GM23338 (cell line): ENCODE results near the gene PLEKHM2. TPM values are rescaled to one million over a fixed set of nuclear protein-coding genes. Genes with fewer than 3 reads are reported as not detected.
A peak's percentile ranks its signal among the peaks of the same experiment; 100 is the strongest.

Experiments
- ATAC-seq: fragments of 200-7000 bp; cut with Tn5 transposase; 3 replicates; pipeline ENCODE4 v1.9.1; 2020
- DNase-seq: peaks from one replicate; pipeline ENCODE4 v3.0.0-alpha.2; 2015; ENCODE audit warnings: low spot score
- H2AFZ ChIP-seq: fragments of 200-600 bp; sonication (generic); 2 replicates; pipeline ENCODE4 v1.8.0; 2016; ENCODE audit warnings: antibody characterized with exemption, mild to moderate bottlenecking, moderate library complexity
- H3F3A ChIP-seq: fragments of 200-600 bp; sonication (generic); replicated peaks from 2 replicates; pipeline ENCODE4 v1.8.0; 2017; ENCODE audit warnings: antibody characterized with exemption, mixed run types, low read depth
- H3K27ac ChIP-seq: fragments of 200-600 bp; sonication (generic); 2 replicates; pipeline ENCODE4 v1.6.1; 2016; ENCODE audit warnings: low read depth
- H3K27me3 ChIP-seq: fragments of 200-600 bp; sonication (generic); 2 replicates; pipeline ENCODE4 v1.8.0; 2016; ENCODE audit warnings: mild to moderate bottlenecking, mixed run types, moderate library complexity; ENCODE audit not compliant: insufficient read depth
- H3K36me3 ChIP-seq: fragments of 200-600 bp; sonication (generic); 2 replicates; pipeline ENCODE4 v1.8.0; 2016; ENCODE audit warnings: mild to moderate bottlenecking; ENCODE audit not compliant: insufficient read depth
- H3K4me1 ChIP-seq: fragments of 200-600 bp; sonication (generic); 2 replicates; pipeline ENCODE4 v1.8.0; 2016; ENCODE audit warnings: mild to moderate bottlenecking, moderate library complexity; ENCODE audit not compliant: insufficient read depth
- H3K4me2 ChIP-seq: fragments of 200-600 bp; sonication (generic); 2 replicates; pipeline ENCODE4 v1.7.1; 2017; ENCODE audit warnings: mixed run types
- H3K4me3 ChIP-seq: fragments of 200-600 bp; sonication (generic); 2 replicates; pipeline ENCODE4 v1.6.1; 2016; ENCODE audit warnings: mixed run types
- H3K79me2 ChIP-seq: fragments of 200-600 bp; sonication (generic); replicated peaks from 2 replicates; pipeline ENCODE4 v1.8.0; 2017; ENCODE audit warnings: mild to moderate bottlenecking; ENCODE audit not compliant: insufficient read depth
- H3K9me2 ChIP-seq: fragments of 200-600 bp; sonication (generic); 2 replicates; pipeline ENCODE4 v1.8.0; 2017; ENCODE audit not compliant: insufficient read depth
- H4K20me1 ChIP-seq: fragments of 200-600 bp; sonication (generic); replicated peaks from 2 replicates; pipeline ENCODE4 v1.8.0; 2017; ENCODE audit warnings: mild to moderate bottlenecking; ENCODE audit not compliant: insufficient read depth
- H3K27ac Mint-ChIP-seq: 2 replicates; pipeline ENCODE4 v1.8.0; 2020; ENCODE audit warnings: inconsistent platforms, mild to moderate bottlenecking, moderate library complexity, mixed read lengths
- H3K27me3 Mint-ChIP-seq: 3 replicates; pipeline ENCODE4 v1.8.0; 2022; ENCODE audit warnings: low read depth, mild to moderate bottlenecking, moderate library complexity, mixed read lengths, inconsistent platforms; ENCODE audit not compliant: insufficient read depth, poor library complexity
- H3K36me3 Mint-ChIP-seq: 3 replicates; pipeline ENCODE4 v1.8.0; 2021; ENCODE audit warnings: low read depth, mild to moderate bottlenecking, inconsistent platforms, moderate library complexity, mixed read lengths
- H3K4me1 Mint-ChIP-seq: 3 replicates; pipeline ENCODE4 v1.8.0; 2020; ENCODE audit warnings: mild to moderate bottlenecking, inconsistent platforms, mixed read lengths
- H3K4me3 Mint-ChIP-seq: 3 replicates; pipeline ENCODE4 v1.8.0; 2021; ENCODE audit warnings: moderate library complexity, mild to moderate bottlenecking, inconsistent platforms, mixed read lengths
- H3K9me3 Mint-ChIP-seq: 3 replicates; pipeline ENCODE4 v1.8.0; 2020; ENCODE audit warnings: moderate library complexity, mild to moderate bottlenecking, inconsistent platforms, mixed read lengths
- CREB1 ChIP-seq: fragments of 250-450 bp; sonication (Bioruptor Pico); IDR thresholded peaks from 2 replicates; pipeline ENCODE4 v1.5.0; 2020; ENCODE audit warnings: low read depth, mild to moderate bottlenecking, moderate library complexity
- CTCF ChIP-seq, 2 experiments: fragments of 200-600 bp in 1 of 2; sonication (generic) in 1 of 2; conservative IDR thresholded peaks; 2 replicates each; pipeline versions ENCODE4 v1.5.1 to v1.6.1; 2016 to 2017; ENCODE audit warnings: antibody characterized with exemption in 2 of 2, low read depth in 2 of 2, mild to moderate bottlenecking in 2 of 2, moderate library complexity in 1 of 2
- EZH2 ChIP-seq: fragments of 200-600 bp; sonication (generic); IDR thresholded peaks from one replicate; pipeline ENCODE4 v1.8.0; 2017; ENCODE audit warnings: antibody characterized with exemption, mild to moderate bottlenecking, low read depth; ENCODE audit not compliant: unreplicated experiment
- REST ChIP-seq: IDR thresholded peaks from one replicate; pipeline ENCODE4 v1.6.1; 2018; ENCODE audit warnings: antibody characterized with exemption; ENCODE audit not compliant: unreplicated experiment
- STAT1 ChIP-seq: IDR thresholded peaks from one replicate; pipeline ENCODE4 v1.6.1; 2016; ENCODE audit warnings: antibody characterized with exemption; ENCODE audit not compliant: unreplicated experiment
- ZNF331 ChIP-seq: fragments of 250-450 bp; sonication (Bioruptor Pico); IDR thresholded peaks from 2 replicates; pipeline ENCODE4 v1.5.0; 2020; ENCODE audit warnings: low read depth, mild to moderate bottlenecking, moderate library complexity
- polyA plus RNA-seq: library from polyadenylated mRNA; unstranded; fragments of >200 nt; fragmentation: Nextera tagmentation; extraction: Ambion mirVana; gene quantifications from 2 replicates; pipeline ENCODE4 v1.2.1, GENCODE V29; 2016
- total RNA-seq: library from RNA; depleted of rRNA; stranded (reverse); fragments of >200 nt; shearing (Covaris generic); gene quantifications from 2 replicates; pipeline ENCODE4 v1.2.3, GENCODE V29; 2014

PLEKHM2 gene
- total and polyA plus RNA-seq, 2 experiments from 2014 or later, result 11.2 to 40.0 TPM

- no peak for TF ChIP-seq REST
- no peak for TF ChIP-seq CTCF (conservative IDR thresholded peaks at IDR 0.05; ENCODE audit: low read depth in 2 of 2)
These were observed 64.7 kb downstream of the PLEKHM2 start (continued) for GRCh38 chr1:15748690-15749398.

- peak; percentile 40 for DNase-seq
- Histone ChIP-seq H3K27me3 (no peaks in the 10 kb centered on the region), H3K4me3 (no peak overlapping the region), H3K9me2 (no peaks in the 10 kb centered on the region), H3K79me2 (no peaks in the 10 kb centered on the region), H3K36me3 (no peaks in the 10 kb centered on the region), H3K4me2 (0 out of 2 replicates have a peak overlapping the region, but pooled peaks have one; percentile 32), H4K20me1 (no peaks in the 10 kb centered on the region), H3F3A (no peaks in the 10 kb centered on the region), H2AFZ (peak overlapping the region; percentile 81), H3K27ac (peak overlapping the region; percentile 14; the same call in 1 of the 2 replicates), H3K4me1 (no peaks in the 10 kb centered on the region; the same call in 1 of the 2 replicates)
- Mint-ChIP-seq H3K4me1 (peaks cover 2% of the 10 kb centered on the region; the same call in 2 of the 3 replicates), H3K27ac (no peak overlapping the region), H3K4me3 (no peak overlapping the region), H3K9me3 (no peaks in the 10 kb centered on the region), H3K36me3 (no peaks in the 10 kb centered on the region), H3K27me3 (peaks cover 9% of the 10 kb centered on the region)
- peak; percentile 48 for ATAC-seq
- TF ChIP-seq REST (no peak), CREB1 (CRISPR knock-in tag) (no peak), STAT1 (no peak), ZNF331 (no peak), EZH2 (no peak)
These were observed 65.5 kb downstream of the PLEKHM2 start for GRCh38 chr1:15749399-15750291.
